ENCODE measurements around the gene CTRL. TPM values are rescaled to one million over a fixed set of nuclear protein-coding genes. Genes with fewer than 3 reads are reported as not detected.
A peak's percentile ranks its signal among the peaks of the same experiment; 100 is the strongest.
"Not testable (repeated sequence)": the region's sequence is repeated elsewhere in the genome, so short reads cannot be mapped to it uniquely, and the experiment has no call there.

CTRL gene
- total RNA-seq, 1 donor from 2014 or later: 2.1 TPM

- no peak for DNase-seq (ENCODE audit: low spot score)
Measured at GRCh38 chr16:67941469-67942199, 10.0 kb upstream of the CTRL start.

GRCh38 chr16:67940446-67941089 is 8.9 kb upstream of the CTRL start:
- DNase-seq (ENCODE audit: low spot score): no peak

- no peak for DNase-seq (ENCODE audit: low spot score)
Measured at GRCh38 chr16:67939507-67940445, 8.1 kb upstream of the CTRL start.

- not testable (repeated sequence) for DNase-seq (ENCODE audit: low spot score)
Measured at GRCh38 chr16:67937713-67938112, 6.1 kb upstream of the CTRL start.

- no peak for DNase-seq (ENCODE audit: low spot score)
Measured at GRCh38 chr16:67936880-67937605, 5.4 kb upstream of the CTRL start.

GRCh38 chr16:67936124-67936879 is 4.6 kb upstream of the CTRL start, which contains the start of gene PSMB10:
TSS of gene PSMB10 (minus strand) at chr16:67936850. CDS start at chr16:67936749, 101 bp downstream.
- peak; percentile 84 for DNase-seq (ENCODE audit: low spot score)

- DNase-seq (ENCODE audit: low spot score): peak; percentile 97
Measured at GRCh38 chr16:67935402-67936123, 3.9 kb upstream of the CTRL start.

- no peak for DNase-seq (ENCODE audit: low spot score)
Measured at GRCh38 chr16:67935101-67935401, 3.4 kb upstream of the CTRL start.

- no peak for DNase-seq (ENCODE audit: low spot score)
Measured at GRCh38 chr16:67934306-67935100, 2.8 kb upstream of the CTRL start.

- DNase-seq (ENCODE audit: low spot score): no peak
Measured at GRCh38 chr16:67933805-67934204, 2.1 kb upstream of the CTRL start.

GRCh38 chr16:67932462-67932840 is 789 bp upstream of the CTRL start:
- no peak for DNase-seq (ENCODE audit: low spot score)

- DNase-seq (ENCODE audit: low spot score): no peak
Measured at GRCh38 chr16:67930678-67931211, 917 bp downstream of the CTRL start.

- no peak for DNase-seq (ENCODE audit: low spot score)
Measured at GRCh38 chr16:67930191-67930590, 1.5 kb downstream of the CTRL start.

- DNase-seq (ENCODE audit: low spot score): peak; percentile 80
Measured at GRCh38 chr16:67928561-67929364, 2.9 kb downstream of the CTRL start.

- DNase-seq (ENCODE audit: low spot score): no peak
Measured at GRCh38 chr16:67928147-67928546, 3.5 kb downstream of the CTRL start.

- no peak for DNase-seq (ENCODE audit: low spot score)
Measured at GRCh38 chr16:67927131-67927941, 4.3 kb downstream of the CTRL start.

GRCh38 chr16:67926181-67926750 is 5.4 kb downstream of the CTRL start:
- DNase-seq (ENCODE audit: low spot score): no peak

Data from ureter (tissue), 1 donor.